Endothelial cell of umbilical vein (primary cell): Measurements from ENCODE around the gene TRIM16. TPM values are rescaled to one million over a fixed set of nuclear protein-coding genes. Genes with fewer than 3 reads are reported as not detected.
"Not testable (repeated sequence)": the region's sequence is repeated elsewhere in the genome, so short reads cannot be mapped to it uniquely, and the experiment has no call there.

Experiments
- BruUV-seq: library from RNA; stranded (reverse); fragments of 400-500 nt; replicated peaks from 2 replicates; lab custom pipeline; 2021; lab: Mats Ljungman, UMichigan
- CTCF ChIA-PET: fragments of 300-600, 350-600 bp; sonication (Branson Sonifier 250); formaldehyde crosslinking; loops from one replicate; lab custom pipeline; 2021; ENCODE audit warnings: antibody characterized with exemption, inconsistent platforms; lab: Charles Lee
- POLR2A ChIA-PET: fragments of 300-600, 350-600 bp; sonication (Branson Sonifier 250); formaldehyde crosslinking; loops from one replicate; lab custom pipeline; 2021; ENCODE audit warnings: antibody characterized with exemption, inconsistent platforms; lab: Charles Lee
- DNase-seq: peaks from one replicate; pipeline ENCODE4 v3.0.0-alpha.2; 2011; ENCODE audit warnings: low read depth, low spot score
- FAIRE-seq: peaks from 2 replicates; lab custom pipeline; 2011; peaks lifted over from hg19 to GRCh38; lab: Jason Lieb, UNC
- H2AFZ ChIP-seq: 2 replicates; pipeline ENCODE4 v1.6.0; 2012; ENCODE audit warnings: low read depth, low read length, control low read depth, inconsistent platforms
- H3K27ac ChIP-seq: 2 replicates; pipeline ENCODE4 v1.5.1; 2011; ENCODE audit warnings: low read depth, mild to moderate bottlenecking, control low read depth, low read length, moderate library complexity; ENCODE audit not compliant: insufficient read depth
- H3K27me3 ChIP-seq, 2 experiments: 2 replicates each; pipeline versions ENCODE4 v1.6.0 to v1.6.1; 2011; ENCODE audit warnings: low read length in 2 of 2, mixed read lengths in 1 of 2; ENCODE audit not compliant: control insufficient read depth in 2 of 2, insufficient read depth in 2 of 2
- H3K36me3 ChIP-seq, 2 experiments: 2 replicates in 1 of 2; 3 replicates in 1 of 2; pipeline ENCODE4 v1.5.1; 2011; ENCODE audit warnings: low read length in 2 of 2, mild to moderate bottlenecking in 1 of 2, moderate library complexity in 1 of 2; ENCODE audit not compliant: control insufficient read depth in 2 of 2, insufficient read depth in 2 of 2; ENCODE audit errors: extremely low read depth in 1 of 2
- H3K4me1 ChIP-seq: 3 replicates; pipeline ENCODE4 v1.5.1; 2011; ENCODE audit warnings: mild to moderate bottlenecking, low read length; ENCODE audit not compliant: control insufficient read depth, insufficient read depth; ENCODE audit errors: extremely low read depth
- H3K4me2 ChIP-seq: 2 replicates; pipeline ENCODE4 v1.6.1; 2011; ENCODE audit warnings: low read length, control low read depth, mixed read lengths; ENCODE audit not compliant: insufficient read depth
- H3K4me3 ChIP-seq, 3 experiments: fragments of 200-600 bp in 1 of 3; sonication (generic), shearing (Covaris generic) in 1 of 3; replicated peaks in 1 of 3; 2 replicates each; pipeline ENCODE4 v1.5.1; 2011 to 2016; ENCODE audit warnings: control low read depth in 3 of 3, low read length in 3 of 3, mild to moderate bottlenecking in 2 of 3, inconsistent platforms in 1 of 3, low read depth in 1 of 3, moderate library complexity in 1 of 3; ENCODE audit not compliant: insufficient read depth in 1 of 3
- H3K79me2 ChIP-seq: 2 replicates; pipeline ENCODE4 v1.6.0; 2012; ENCODE audit warnings: low read length, inconsistent platforms; ENCODE audit not compliant: control insufficient read depth, insufficient read depth
- H3K9ac ChIP-seq: replicated peaks from 2 replicates; pipeline ENCODE3; 2011; ENCODE audit warnings: low read length, control low read depth; ENCODE audit not compliant: insufficient read depth; ENCODE audit errors: extremely low read depth
- H3K9me1 ChIP-seq: replicated peaks from 3 replicates; pipeline ENCODE4 v1.6.0; 2011; ENCODE audit warnings: mild to moderate bottlenecking, low read length; ENCODE audit not compliant: control insufficient read depth, insufficient read depth; ENCODE audit errors: extremely low read depth
- H3K9me3 ChIP-seq: replicated peaks from 2 replicates; pipeline ENCODE4 v1.5.1; 2012; ENCODE audit warnings: low read length, inconsistent platforms; ENCODE audit not compliant: control insufficient read depth, insufficient read depth
- H4K20me1 ChIP-seq: replicated peaks from 2 replicates; pipeline ENCODE3; 2011; ENCODE audit warnings: mild to moderate bottlenecking, low read length; ENCODE audit not compliant: control insufficient read depth, insufficient read depth; ENCODE audit errors: extremely low read depth
- dilution Hi-C: fragments of 300-500 bp; cut with MboI; formaldehyde crosslinking; loops from one replicate; pipeline ENCODE4 v1.15.0; 2019; ENCODE audit warnings: low sequenced_read_pairs; ENCODE audit not compliant: extremely low pct_ligation_motif_present
- intact Hi-C: fragments of 100-400 bp; cut with micrococcal nuclease; formaldehyde crosslinking; loops from one replicate; pipeline ENCODE4 v1.10.0; 2022
- polyA plus RNA-seq, 4 experiments: library from polyadenylated mRNA; depleted of rRNA in 3 of 4; stranded (reverse) in 3 of 4; unstranded in 1 of 4; fragments of >200 nt; gene quantifications; 2 replicates each; pipeline versions ENCODE4 v1.2.1 to v1.2.3, GENCODE V29; 2011 to 2012; ENCODE audit warnings: missing spikeins in 1 of 4
- total RNA-seq: library from RNA; stranded (reverse); gene quantifications from 2 replicates; pipeline ENCODE4 v1.2.3, GENCODE V29; 2021

The TRIM16 gene
- total and polyA plus RNA-seq, 2 donors (not counting 3 experiments of a cell fraction or from before 2014, with no cell fraction given) = 41.7 to 50.3 TPM

DNA sequence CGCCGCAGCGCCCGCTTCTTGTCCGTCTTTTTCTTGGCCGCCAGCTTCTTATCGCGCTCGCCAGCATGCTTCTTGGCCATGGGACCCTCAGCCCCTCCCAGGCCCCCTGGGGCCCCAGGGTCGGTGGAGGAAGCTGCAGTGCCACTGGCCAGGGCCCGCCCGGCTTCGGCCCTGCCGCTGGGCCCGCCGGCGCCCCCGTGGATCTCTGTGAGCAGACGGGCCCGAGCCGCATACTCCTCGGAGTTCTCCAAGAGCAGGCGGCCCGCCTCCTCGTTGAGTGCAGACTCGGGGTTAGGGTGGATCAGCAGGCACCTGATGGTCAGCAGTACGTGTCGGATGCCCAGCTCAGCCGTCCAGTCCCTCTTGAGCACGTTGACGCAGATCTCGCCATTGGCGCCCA lies 20.1 kb upstream of the TRIM16 start:
- H4K20me1 ChIP-seq, H3K4me1 ChIP-seq, H3K27ac ChIP-seq, H3K4me3 ChIP-seq, dilution Hi-C loops, BruUV-seq, intact Hi-C loops, FAIRE-seq, H3K4me2 ChIP-seq, DNase-seq, CTCF ChIA-PET, POLR2A ChIA-PET, H2AFZ ChIP-seq, H3K9me3 ChIP-seq, H3K79me2 ChIP-seq, H3K27me3 ChIP-seq, H3K9ac ChIP-seq, H3K9me1 ChIP-seq: not testable (repeated sequence)
- peaks cover 5 to 13% of the 10 kb centered on the region in 2 experiments for H3K36me3 ChIP-seq

DNA sequence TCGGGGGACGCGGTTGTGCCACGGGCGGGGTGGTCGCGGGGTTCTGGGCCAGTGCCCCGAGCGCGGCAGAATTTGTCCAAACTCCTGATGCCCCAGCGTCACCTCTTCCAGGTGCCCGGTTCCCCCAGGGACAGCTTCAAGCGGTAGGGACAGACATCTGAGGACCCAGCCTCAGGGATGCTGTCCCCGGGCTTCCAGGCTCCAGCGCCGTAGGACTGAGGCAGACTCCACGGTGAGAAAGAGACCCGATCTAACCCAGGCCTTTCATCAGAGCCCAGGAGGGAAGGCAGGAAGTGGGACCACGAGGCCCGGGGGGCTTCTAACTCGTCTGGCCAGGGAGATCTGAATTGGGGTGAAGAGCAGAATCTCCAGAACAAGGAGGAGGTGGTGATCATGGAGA lies 15.8 kb upstream of the TRIM16 start:
- Histone ChIP-seq H2AFZ (peak overlapping the region; percentile 56), H3K4me3 (peak overlapping the region; percentile 24 to 60 (median 45))
- H4K20me1 ChIP-seq, H3K79me2 ChIP-seq, H3K4me1 ChIP-seq, dilution Hi-C loops, H3K27me3 ChIP-seq, H3K9ac ChIP-seq, H3K9me1 ChIP-seq, H3K9me3 ChIP-seq, H3K27ac ChIP-seq, POLR2A ChIA-PET, H3K4me2 ChIP-seq, H3K36me3 ChIP-seq: not testable (repeated sequence)
- CTCF ChIA-PET = interaction anchor here (1.2 kb wide), 1 partner anchor 48 kb away, joined by 3 read pairs; no protein-coding TSS in a partner anchor
- FAIRE-seq (peak; percentile 26), DNase-seq (peak; percentile 14)
- intact Hi-C loops = loop anchor here (2.0 kb wide), 1 partner anchor 15 kb away; the partner anchor contains the start of gene TRIM16
- BruUV-seq = TSS peak; percentile 67
